ENCODE measurements around the gene TLCD2.

TLCD2 gene

DNA sequence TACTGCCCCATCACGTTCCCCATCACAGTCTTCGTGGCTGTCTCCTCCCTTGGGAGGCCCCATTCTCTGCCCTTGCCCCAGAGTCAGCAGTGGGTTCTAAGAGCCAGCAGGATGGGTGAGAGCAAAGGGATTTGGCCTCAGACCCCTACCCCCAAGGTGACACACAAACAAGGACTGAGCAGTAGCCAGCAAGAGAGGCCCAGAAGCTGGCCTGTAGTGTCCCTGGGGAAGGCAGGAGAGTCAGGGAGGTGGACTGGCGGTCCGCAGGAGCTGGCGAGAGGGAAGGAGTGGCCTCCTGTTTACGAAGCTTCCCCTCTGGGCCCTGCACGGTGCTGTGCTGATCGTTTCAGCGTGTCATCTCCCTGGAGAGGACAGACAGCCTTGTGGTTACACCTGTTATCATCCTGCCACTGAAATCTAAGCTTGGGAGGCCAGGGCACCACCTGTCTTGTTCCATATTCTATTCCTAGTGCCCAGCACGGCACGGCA, 22.7 kb upstream of the TLCD2 start:
- peak overlapping the region in 1 of 3 experiments; percentile 48 for H3K4me3 Mint-ChIP-seq

DNA sequence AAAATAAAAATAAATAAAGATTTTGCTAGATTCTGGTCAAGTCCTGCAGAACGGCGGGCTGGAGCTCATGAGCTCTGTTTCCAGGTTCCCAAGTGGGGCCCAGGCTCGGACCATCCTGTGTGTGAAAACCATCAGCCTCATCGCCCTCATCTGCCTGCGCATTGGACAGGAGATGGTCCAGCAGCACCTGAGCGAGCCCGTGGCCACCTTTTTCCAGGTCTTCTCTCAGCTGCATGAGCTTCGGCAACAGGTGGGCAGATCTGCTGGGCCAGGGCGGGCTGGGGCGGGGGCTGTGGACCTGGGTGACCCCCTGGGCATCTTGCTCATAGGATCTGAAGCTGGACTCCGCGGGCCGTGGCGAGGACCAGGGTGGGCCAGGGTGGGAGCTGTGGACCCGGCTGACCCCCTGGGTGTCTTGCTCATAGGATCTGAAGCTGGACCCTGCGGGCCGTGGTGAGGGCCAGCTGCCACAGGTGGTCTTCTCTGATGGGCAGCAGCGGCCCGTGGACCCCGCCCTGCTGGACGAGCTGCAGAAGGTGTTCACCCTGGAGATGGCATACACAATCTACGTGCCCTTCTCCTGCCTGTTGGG, 22.2 kb upstream of the TLCD2 start:
- peaks cover 39% of the 10 kb centered on the region for H3K4me1 Mint-ChIP-seq
- no peak overlapping the region for H3K27ac Mint-ChIP-seq
- no peaks in the 10 kb centered on the region for H3K27me3 Mint-ChIP-seq (ENCODE audit: low read depth)
- peaks cover 3% of the 10 kb centered on the region for H3K9me3 Mint-ChIP-seq
- H3K4me3 Mint-ChIP-seq = no peak overlapping the region
- H3K36me3 Mint-ChIP-seq (ENCODE audit: low read depth) = peaks cover 22% of the 10 kb centered on the region
- TF ChIP-seq, protein P1, sequence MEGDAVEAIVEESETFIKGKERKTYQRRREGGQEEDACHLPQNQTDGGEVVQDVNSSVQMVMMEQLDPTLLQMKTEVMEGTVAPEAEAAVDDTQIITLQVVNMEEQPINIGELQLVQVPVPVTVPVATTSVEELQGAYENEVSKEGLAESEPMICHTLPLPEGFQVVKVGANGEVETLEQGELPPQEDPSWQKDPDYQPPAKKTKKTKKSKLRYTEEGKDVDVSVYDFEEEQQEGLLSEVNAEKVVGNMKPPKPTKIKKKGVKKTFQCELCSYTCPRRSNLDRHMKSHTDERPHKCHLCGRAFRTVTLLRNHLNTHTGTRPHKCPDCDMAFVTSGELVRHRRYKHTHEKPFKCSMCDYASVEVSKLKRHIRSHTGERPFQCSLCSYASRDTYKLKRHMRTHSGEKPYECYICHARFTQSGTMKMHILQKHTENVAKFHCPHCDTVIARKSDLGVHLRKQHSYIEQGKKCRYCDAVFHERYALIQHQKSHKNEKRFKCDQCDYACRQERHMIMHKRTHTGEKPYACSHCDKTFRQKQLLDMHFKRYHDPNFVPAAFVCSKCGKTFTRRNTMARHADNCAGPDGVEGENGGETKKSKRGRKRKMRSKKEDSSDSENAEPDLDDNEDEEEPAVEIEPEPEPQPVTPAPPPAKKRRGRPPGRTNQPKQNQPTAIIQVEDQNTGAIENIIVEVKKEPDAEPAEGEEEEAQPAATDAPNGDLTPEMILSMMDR (IDR thresholded peaks at IDR 0.05; ENCODE audit: unreplicated experiment in 3 of 3) = no peak

More for the DNA sequence above, 22.7 kb upstream of the TLCD2 start:
- TF ChIP-seq, protein P1 (IDR thresholded peaks at IDR 0.05; ENCODE audit: unreplicated experiment in 3 of 3) = no peak
- Mint-ChIP-seq H3K36me3 (ENCODE audit: low read depth) (peaks cover 22% of the 10 kb centered on the region), H3K4me1 (peaks cover 39% of the 10 kb centered on the region), H3K9me3 (peaks cover 3% of the 10 kb centered on the region), H3K27me3 (ENCODE audit: low read depth) (no peaks in the 10 kb centered on the region), H3K27ac (peak overlapping the region in 1 of 3 experiments; percentile 41)

DNA sequence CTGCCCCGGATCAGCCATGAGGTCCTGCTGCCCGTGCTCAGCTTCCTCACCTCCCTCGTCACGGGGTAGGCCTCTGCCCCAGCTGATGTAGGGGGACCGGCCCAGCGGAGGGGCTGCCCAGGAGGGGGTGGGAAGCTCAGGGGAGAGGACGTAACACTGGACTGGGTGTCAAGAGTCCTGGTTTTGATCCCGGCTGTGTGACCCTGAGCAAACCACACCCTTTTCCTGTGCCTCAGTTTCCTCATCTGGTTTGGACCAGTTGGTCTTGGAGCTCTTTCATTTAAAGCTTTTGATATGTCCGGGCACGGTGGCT, 21.0 kb upstream of the TLCD2 start:
- Mint-ChIP-seq H3K4me1 (peaks cover 29% of the 10 kb centered on the region), H3K27me3 (ENCODE audit: low read depth) (no peaks in the 10 kb centered on the region), H3K9me3 (no peaks in the 10 kb centered on the region), H3K36me3 (ENCODE audit: low read depth) (peaks cover 16% of the 10 kb centered on the region), H3K4me3 (no peak overlapping the region), H3K27ac (no peak overlapping the region)
- TF ChIP-seq, protein P1 (IDR thresholded peaks at IDR 0.05; ENCODE audit: unreplicated experiment in 3 of 3) = no peak

DNA sequence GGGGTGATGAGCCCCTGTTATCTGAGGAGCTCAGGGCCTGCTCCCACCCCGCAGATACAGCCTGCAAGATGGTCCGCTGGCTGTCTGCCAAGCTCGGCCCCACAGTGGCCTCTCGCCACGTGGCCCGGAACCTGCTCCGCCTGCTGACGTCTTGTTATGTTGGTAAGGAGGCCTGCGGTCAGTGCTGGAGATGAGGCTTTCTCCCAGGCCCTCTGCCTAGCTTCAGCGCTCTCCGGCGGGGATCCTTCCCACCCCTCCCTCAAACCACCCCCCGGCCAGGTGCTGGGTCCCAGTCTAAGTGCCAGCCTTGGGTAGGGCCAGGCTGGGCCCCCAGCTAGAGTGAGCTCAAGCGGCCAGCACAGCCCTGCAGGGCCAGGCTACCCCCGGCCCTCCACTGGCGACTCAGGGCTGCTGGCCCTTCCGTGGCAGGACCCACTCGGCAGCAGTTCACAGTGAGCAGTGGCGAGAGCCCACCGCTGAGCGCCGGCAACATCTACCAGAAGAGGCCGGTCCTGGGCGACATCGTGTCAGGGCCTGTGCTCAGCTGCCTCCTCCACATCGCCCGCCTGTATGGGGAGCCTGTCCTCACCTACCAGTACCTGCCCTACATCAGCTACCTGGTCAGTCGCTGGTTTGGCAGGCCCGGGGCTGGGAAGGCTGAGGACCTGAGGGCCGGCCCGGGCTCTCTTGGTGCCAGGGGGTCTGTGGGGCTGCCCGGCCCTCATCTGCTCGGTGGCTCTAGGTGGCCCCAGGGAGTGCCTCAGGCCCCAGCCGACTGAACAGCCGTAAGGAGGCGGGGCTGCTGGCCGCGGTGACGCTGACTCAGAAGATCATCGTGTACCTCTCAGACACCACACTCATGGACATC, 20.4 kb upstream of the TLCD2 start:
- Mint-ChIP-seq H3K4me1 (peaks cover 31% of the 10 kb centered on the region), H3K4me3 (no peak overlapping the region), H3K9me3 (no peaks in the 10 kb centered on the region), H3K27me3 (ENCODE audit: low read depth) (no peaks in the 10 kb centered on the region), H3K36me3 (ENCODE audit: low read depth) (peaks cover 19% of the 10 kb centered on the region), H3K27ac (peak overlapping the region in 2 of 3 experiments; percentile 82 to 89)
- TF ChIP-seq, protein P1 (IDR thresholded peaks at IDR 0.05; ENCODE audit: unreplicated experiment in 3 of 3) = no peak

DNA sequence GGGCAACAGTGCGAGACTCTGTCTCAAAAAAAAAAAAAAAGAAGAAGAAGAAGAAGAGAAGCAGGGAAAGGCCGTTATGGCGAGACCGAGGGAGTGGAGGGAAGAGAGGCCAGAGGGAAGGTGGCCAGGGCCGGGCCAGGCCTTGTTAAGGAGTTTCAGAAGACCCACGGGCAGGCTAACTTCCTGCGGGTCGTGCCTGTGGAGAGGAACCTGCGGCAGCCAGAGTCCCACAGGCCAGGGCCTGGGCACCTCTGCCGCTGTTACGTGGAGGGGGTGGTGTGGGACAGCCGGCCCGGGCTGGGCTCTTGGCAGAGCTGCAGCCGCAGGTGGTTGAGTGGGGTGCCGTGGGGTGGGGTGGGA, 19.8 kb upstream of the TLCD2 start:
- peaks cover 20% of the 10 kb centered on the region for H3K36me3 Mint-ChIP-seq (ENCODE audit: low read depth)
- peaks cover 33% of the 10 kb centered on the region for H3K4me1 Mint-ChIP-seq
- no peaks in the 10 kb centered on the region for H3K9me3 Mint-ChIP-seq
- TF ChIP-seq, protein P1 (IDR thresholded peaks at IDR 0.05; ENCODE audit: unreplicated experiment in 3 of 3) = no peak
- peak overlapping the region in 2 of 3 experiments; percentile 20 to 30 for H3K4me3 Mint-ChIP-seq
- H3K27me3 Mint-ChIP-seq (ENCODE audit: low read depth) = no peaks in the 10 kb centered on the region
- peak overlapping the region; percentile 57 to 82 (median 62) for H3K27ac Mint-ChIP-seq

All from nephron (organoid).